Kidney epithelial cell (primary cell): ENCODE measurements around the gene STK35. TPM values are rescaled to one million over a fixed set of nuclear protein-coding genes. Genes with fewer than 3 reads are reported as not detected.

ENCODE experiments used
- DNase-seq: peaks from one replicate; pipeline ENCODE4 v3.0.0-alpha.2; 2010; ENCODE audit warnings: low read depth
- H3K27me3 ChIP-seq: 2 replicates; pipeline ENCODE4 v1.6.0; 2011; ENCODE audit warnings: low read length; ENCODE audit not compliant: control insufficient read depth, insufficient read depth
- H3K36me3 ChIP-seq: 2 replicates; pipeline ENCODE4 v1.5.1; 2011; ENCODE audit warnings: low read length; ENCODE audit not compliant: control insufficient read depth, insufficient read depth
- H3K4me3 ChIP-seq: 2 replicates; pipeline ENCODE4 v1.5.1; 2011; ENCODE audit warnings: low read depth, mild to moderate bottlenecking, control low read depth, low read length
- total RNA-seq: library from RNA; depleted of rRNA; stranded (reverse); fragments of >200 nt; gene quantifications from 2 replicates; pipeline ENCODE4 v1.2.3, GENCODE V29; 2015
- TF ChIP-seq, protein P1 (sequence below): IDR thresholded peaks from 2 replicates; pipeline ENCODE4 v1.5.1; 2011; ENCODE audit warnings: mild to moderate bottlenecking, moderate library complexity, low read length, control low read depth, inconsistent platforms; ENCODE audit not compliant: insufficient read depth, poor library complexity, severe bottlenecking

STK35 gene
- 18.0 and 19.4 TPM in 2 replicates for total RNA-seq

- no peak for DNase-seq
These were observed at the start of gene STK35 for GRCh38 chr20:2101057-2101864. Gene STK35 (plus strand): TSS chr20:2101827. CDS start chr20:2101882, 55 bp downstream.

DNA sequence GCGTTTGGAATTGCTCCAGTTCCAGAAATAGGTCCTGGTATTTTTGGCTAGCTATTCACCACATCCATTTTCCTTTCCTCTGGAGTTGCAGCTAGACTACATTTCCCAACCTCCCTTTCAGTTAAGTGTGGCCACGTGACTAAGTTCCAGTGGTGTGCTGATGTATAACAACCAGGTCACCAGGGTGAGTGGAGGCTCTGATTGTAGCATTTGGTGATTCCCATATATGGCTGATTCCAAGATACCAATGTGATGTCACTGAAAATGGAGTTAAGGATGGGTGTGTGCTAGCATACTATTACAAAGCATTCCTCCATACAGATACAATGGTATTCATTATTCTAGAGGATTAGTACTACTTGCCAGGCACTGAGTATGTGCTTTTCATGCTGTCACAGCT is 49.7 kb upstream of the STK35 start:
- peaks cover 8% of the 10 kb centered on the region for H3K27me3 ChIP-seq
- no peak for DNase-seq
- H3K4me3 ChIP-seq: no peak overlapping the region

More at GRCh38 chr20:2101057-2101864, at the start of gene STK35:
- Histone ChIP-seq H3K27me3 (no peaks in the 10 kb centered on the region), H3K4me3 (peak within 1 kb of the TSS; percentile 89), H3K36me3 (no peaks in the 10 kb centered on the region)
- TF ChIP-seq, protein P1, sequence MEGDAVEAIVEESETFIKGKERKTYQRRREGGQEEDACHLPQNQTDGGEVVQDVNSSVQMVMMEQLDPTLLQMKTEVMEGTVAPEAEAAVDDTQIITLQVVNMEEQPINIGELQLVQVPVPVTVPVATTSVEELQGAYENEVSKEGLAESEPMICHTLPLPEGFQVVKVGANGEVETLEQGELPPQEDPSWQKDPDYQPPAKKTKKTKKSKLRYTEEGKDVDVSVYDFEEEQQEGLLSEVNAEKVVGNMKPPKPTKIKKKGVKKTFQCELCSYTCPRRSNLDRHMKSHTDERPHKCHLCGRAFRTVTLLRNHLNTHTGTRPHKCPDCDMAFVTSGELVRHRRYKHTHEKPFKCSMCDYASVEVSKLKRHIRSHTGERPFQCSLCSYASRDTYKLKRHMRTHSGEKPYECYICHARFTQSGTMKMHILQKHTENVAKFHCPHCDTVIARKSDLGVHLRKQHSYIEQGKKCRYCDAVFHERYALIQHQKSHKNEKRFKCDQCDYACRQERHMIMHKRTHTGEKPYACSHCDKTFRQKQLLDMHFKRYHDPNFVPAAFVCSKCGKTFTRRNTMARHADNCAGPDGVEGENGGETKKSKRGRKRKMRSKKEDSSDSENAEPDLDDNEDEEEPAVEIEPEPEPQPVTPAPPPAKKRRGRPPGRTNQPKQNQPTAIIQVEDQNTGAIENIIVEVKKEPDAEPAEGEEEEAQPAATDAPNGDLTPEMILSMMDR: no peak

DNA sequence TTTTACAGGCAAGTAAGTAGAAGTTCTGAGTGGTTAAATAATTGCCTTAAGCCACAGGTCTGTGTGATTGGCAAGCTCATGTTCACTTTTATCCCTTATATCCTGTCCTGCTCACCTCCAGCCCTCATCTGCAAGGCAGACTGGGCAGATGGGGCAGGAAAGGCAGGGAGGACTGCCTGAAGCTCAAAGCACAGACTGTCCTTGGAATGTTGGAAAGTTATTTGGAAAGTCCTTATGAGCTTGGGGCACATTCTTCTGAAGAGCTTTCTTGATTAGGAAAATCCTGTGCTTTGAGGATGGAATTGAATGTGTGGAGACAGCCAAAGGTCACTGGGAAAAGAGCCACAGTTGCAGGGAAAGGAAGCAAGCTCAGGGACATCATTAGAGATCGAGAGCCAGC is 48.9 kb upstream of the STK35 start:
- no peak overlapping the region for H3K4me3 ChIP-seq
- H3K36me3 ChIP-seq: no peaks in the 10 kb centered on the region
- H3K27me3 ChIP-seq: peaks cover 8% of the 10 kb centered on the region
- no peak for DNase-seq
- TF ChIP-seq, protein P1: no peak

More for the DNA sequence above, 49.7 kb upstream of the STK35 start:
- no peaks in the 10 kb centered on the region for H3K36me3 ChIP-seq
- TF ChIP-seq, protein P1: no peak

GRCh38 chr20:2053615-2054014 is 48.0 kb upstream of the STK35 start:
- no peak for DNase-seq
- peaks cover 8% of the 10 kb centered on the region for H3K27me3 ChIP-seq

DNA sequence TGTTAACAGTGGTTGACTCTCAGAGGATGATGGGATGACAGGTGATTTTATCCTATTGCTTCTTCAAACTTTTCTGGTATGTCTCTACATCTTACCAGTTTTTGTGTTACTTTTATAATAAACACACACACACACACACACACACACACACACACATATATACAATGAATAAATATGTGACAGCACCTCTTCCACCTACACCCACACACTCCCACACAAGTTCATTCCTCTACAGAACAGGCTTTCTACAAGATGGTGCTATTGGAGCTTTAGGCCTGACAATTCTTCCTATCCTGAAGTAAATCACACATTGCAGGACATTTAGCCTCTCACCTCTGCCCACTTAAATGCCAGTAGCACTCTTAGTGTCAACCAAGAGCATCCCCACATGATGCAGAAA is 46.7 kb upstream of the STK35 start:
- no peak for DNase-seq
- Histone ChIP-seq H3K4me3 (no peak overlapping the region), H3K36me3 (no peaks in the 10 kb centered on the region), H3K27me3 (peaks cover 3% of the 10 kb centered on the region)
- TF ChIP-seq, protein P1: no peak

More at GRCh38 chr20:2053615-2054014, 48.0 kb upstream of the STK35 start:
- H3K36me3 ChIP-seq: no peaks in the 10 kb centered on the region
- TF ChIP-seq, protein P1: no peak
- no peak overlapping the region for H3K4me3 ChIP-seq
